ENCODE results near the gene TMEM131L.

TMEM131L gene

GRCh38 chr4:153521478-153521877 is 55.3 kb downstream of the TMEM131L start:
- in situ Hi-C loops (cut with MboI; ENCODE audit: low sequenced_read_pairs), result no loop called here

GRCh38 chr4:153521999-153522801 is 56.0 kb downstream of the TMEM131L start:
- in situ Hi-C loops (cut with MboI; ENCODE audit: low sequenced_read_pairs), result no loop called here

GRCh38 chr4:153522802-153523094 is 56.6 kb downstream of the TMEM131L start:
- in situ Hi-C loops (cut with MboI; ENCODE audit: low sequenced_read_pairs), result no loop called here

- in situ Hi-C loops (cut with MboI; ENCODE audit: low sequenced_read_pairs), result no loop called here
These were observed 57.1 kb downstream of the TMEM131L start for GRCh38 chr4:153523164-153523796.

- in situ Hi-C loops (cut with MboI; ENCODE audit: low sequenced_read_pairs), result no loop called here
These were observed 57.8 kb downstream of the TMEM131L start for GRCh38 chr4:153523941-153524386.

DNA sequence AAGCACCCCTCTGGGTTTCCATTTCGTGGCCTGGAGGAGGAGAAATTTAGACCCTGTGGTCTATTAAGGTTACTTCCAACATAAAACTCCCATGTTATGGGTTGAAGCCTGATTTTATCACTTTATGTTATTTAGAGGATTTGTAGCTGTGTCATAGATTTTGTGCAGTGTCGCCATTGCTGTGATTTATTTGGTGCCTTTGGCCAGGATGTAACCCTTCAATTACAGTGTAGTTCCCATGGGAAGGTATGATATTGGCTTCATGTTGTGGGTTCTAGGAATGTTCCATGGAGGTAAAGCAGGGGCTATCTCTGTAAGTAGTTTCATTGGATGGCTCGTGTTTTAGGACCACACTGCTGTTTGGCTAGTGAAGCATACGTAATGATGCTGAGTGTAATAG is 58.5 kb downstream of the TMEM131L start:
- in situ Hi-C loops (cut with MboI; ENCODE audit: low sequenced_read_pairs), result no loop called here

DNA sequence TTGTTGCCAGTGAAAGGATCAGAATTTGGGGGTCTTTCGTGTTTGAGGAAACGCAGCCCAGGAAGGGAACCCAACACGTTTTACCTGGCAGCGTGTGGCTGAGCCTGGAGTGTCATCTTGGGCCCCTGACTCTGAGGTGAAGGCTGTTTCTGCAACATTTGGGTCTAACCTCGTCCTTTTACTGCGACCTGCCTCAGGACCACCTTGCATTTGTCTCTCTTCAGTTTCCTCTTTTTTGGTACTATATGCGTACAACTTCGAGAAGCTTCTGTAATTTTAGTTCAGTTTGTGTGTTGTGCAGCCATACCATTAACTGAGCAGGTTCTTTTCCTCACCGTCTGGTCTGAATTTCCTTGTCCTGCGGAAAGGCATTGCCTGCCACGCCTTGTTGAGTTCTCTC is 61.5 kb downstream of the TMEM131L start:
- in situ Hi-C loops (cut with MboI; ENCODE audit: low sequenced_read_pairs), result no loop called here

DNA sequence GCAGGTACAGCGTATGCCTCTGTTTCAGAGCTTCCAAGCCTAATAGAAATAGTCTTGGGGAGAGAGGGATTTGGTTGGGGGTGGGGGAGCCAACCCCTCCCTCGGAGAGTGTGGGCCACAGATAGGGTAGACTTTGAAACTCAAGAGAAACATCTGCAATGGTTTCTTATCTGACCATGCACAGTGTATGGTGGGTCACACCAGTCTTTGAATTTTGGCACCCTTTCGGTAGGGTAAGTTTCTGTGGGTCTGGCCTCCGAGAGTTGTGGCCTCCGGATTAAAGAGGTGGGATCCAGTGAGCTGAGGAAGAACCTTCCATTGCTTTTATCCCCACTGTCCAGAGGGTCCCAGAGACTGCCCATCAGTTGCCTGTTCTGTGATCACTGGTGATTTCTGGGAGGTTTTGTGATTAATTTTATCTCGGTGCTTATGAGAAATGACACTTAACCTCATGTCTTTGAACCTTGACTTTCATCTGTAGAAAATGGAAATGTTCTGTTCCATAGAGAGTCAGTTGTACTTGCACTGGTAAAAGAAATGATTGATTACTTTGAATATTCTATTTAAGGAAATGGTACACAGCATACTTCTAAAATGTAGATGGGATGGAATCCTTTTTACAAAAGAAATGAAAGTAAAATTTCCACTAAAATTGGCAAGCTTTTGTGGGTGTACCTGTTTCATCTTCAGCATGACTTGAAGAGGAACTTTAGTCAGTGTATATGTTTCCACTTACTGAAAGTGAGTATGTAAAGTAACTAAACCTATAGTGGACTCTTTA is 62.7 kb downstream of the TMEM131L start:
- in situ Hi-C loops (cut with MboI; ENCODE audit: low sequenced_read_pairs), result no loop called here

DNA sequence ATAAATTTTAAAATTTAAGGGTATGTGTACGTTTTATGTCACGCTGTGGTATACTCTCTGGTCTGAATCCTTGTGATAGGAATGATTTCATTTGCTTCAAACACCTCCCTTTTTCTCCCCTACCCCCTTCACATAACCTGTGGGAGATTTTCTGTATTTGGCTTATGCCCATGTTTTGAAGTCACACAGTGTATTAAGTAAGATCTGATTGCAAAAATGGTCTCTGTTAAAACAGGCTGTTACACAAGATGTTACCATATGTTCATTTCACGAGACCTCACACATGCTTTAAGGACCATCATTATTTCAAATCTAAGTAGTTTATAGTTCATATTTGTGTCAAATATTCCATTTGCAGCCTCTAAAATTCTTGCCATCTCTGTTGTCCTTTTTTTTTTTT is 63.5 kb downstream of the TMEM131L start:
- in situ Hi-C loops (cut with MboI; ENCODE audit: low sequenced_read_pairs), result no loop called here

DNA sequence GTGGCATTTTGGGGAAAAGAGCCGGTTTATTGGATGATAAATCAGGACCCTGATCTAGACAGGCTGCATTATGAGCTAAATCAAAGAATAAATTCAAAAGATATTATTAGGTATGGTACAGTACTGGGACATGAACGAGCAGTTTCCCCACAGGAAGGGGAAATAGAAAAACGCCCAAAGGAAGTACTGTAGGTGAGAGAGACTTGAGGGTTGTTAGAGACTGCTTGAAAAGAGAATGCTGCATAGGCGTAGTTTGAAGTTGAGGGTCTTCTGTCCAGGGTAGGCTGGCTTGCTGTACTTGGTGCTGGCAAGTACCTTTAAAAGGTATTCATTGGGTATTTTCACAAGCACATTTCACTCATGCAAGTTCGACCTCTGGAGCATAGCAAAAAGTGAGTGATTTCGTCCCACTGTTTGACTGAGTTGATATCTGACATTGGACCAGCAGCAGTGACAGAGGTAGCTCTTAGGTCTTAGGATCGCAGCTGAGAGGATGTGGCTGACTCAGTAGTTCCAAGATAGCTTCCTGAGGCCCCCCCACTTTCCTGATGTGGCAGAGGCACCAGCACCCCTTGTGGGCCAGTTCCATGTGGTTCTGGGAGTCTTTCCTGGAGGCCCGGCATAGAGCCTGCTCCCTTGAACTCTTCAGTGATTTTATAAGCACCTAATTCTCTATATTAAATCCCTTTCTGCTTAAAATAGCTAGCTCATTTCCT is 64.3 kb downstream of the TMEM131L start:
- in situ Hi-C loops (cut with MboI; ENCODE audit: low sequenced_read_pairs), result no loop called here

DNA sequence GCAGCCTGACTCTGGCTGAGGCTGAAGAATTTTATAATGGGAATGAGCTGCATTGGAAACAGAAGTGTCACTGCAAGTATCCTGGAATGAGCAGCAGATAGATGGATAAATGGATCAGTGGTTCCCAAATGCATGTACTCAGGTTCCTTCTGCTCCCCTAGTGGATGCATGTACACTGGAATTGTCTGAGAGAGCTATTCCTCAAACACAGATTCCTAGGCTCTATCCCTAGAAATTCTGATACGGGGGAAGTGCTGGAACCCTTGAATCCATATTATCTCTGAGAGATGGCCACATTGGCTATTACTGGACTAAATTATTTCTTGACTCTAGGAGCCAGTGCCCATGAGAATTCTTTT is 64.8 kb downstream of the TMEM131L start:
- in situ Hi-C loops (cut with MboI; ENCODE audit: low sequenced_read_pairs), result no loop called here

DNA sequence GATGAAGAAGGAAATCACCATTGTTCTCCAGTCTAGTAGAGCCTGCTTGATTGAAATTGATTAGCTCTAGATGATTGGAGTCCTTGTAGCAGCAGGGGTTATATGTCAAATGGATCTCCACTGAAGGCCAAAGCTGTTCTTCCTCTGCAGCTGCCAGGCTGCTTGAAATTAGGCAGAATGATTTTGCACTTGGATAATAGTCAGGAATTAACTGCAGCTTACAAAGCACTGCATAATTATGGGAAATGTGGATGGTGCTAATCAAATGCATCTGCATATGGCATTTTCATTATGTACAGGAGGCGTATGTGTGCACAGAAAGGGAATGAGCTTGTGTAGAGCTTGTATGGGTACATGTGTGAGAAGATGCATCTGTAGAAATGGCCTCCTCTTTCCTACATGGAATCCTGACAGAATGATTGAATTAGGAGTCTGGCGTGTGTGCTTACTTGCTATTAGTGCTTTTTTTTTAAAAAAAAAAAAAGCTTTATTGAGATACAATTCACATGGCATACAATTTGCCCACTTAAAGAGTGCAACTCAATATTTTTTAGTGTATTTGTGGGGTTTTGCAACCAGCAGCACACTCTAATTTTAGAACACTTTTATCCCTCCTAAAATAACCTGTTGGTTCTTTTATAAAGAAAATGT is 65.9 kb downstream of the TMEM131L start:
- in situ Hi-C loops (cut with MboI; ENCODE audit: low sequenced_read_pairs), result no loop called here

DNA sequence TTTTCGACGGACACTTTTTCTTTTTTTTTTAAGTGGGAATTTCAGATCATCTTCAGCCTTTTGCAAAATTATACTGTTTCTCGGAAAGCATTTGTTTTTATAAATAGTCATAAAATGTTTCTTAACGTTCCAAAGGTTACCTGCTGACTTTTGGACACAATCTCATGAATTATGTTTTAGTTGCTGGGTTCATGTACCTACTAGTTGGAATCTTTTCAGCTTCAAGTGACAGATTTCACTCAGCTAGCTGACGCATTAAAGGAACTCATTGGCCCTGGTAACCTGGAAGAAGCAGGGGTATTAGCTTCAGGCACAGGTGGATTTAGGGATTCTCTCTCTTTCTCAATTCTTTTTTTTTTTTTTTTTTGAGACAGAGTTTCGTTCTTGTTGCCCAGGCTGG is 66.5 kb downstream of the TMEM131L start:
- in situ Hi-C loops (cut with MboI; ENCODE audit: low sequenced_read_pairs), result no loop called here

DNA sequence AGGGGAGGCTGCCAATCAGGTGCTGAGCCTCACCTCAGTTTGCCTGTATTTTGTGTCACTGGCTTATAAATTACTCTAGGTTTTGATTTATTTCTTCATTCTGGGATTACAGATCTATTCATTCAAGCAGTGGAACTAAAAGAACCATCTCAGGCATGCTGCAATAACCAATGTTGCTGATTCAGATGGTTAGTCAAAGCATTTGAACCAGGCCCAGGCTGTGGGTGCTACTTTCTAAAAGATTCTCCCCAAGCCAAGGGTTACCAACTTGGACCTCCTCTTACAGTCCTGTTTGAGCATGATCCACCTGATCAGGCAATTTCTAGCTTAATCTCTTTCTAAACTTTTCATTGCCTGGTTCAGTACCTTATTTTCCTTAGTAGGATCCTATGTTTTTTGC is 67.2 kb downstream of the TMEM131L start:
- in situ Hi-C loops (cut with MboI; ENCODE audit: low sequenced_read_pairs), result no loop called here

DNA sequence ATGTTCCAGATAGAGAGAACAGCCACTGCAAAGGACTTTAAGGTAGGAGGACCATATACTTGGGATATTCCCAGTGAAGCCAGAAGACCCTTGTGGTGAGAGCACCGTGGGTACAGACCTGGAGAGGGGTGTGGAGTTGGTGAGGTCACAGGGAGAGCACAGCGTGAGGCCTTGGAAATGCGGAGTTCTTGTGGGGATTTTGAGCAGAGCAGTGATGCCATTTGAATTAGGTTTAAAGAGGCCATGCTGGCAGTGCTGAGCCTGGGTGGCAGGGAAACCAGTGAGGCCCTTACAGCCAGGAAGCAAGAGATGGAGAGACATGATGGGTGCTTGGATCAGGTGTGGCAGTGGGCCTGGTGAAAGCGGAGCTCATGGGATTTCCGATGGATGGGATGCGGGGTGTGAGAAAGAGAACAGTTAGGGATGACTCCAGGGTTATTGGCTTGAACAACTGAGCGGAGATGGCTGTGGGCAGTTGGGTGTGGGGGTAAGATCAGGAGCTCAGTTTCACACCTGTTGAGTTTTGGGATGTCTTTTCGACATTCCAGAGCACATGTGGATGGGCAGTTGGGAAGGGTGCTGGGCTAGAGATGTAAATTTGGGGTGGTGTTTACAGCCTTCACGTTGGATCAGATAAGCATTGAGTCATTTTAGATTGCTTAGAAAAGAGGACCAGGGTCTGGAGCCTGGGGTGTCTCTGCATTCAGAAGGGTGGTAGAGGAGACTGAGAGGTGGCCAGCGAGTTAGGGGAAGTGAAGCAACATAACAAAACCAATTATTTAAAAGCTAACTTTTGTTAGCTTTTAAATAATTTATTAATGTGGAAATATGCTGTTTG is 68.9 kb downstream of the TMEM131L start:
- in situ Hi-C loops (cut with MboI; ENCODE audit: low sequenced_read_pairs), result no loop called here

- in situ Hi-C loops (cut with MboI; ENCODE audit: low sequenced_read_pairs), result no loop called here
These were observed 69.8 kb downstream of the TMEM131L start for GRCh38 chr4:153535772-153536513.

- in situ Hi-C loops (cut with MboI; ENCODE audit: low sequenced_read_pairs), result no loop called here
These were observed 71.4 kb downstream of the TMEM131L start for GRCh38 chr4:153537493-153537960.

GRCh38 chr4:153538487-153539357 is 72.6 kb downstream of the TMEM131L start:
- in situ Hi-C loops (cut with MboI; ENCODE audit: low sequenced_read_pairs), result no loop called here
